Endothelial cell of umbilical vein (primary cell): ENCODE results near the gene PADI1. TPM values are rescaled to one million over a fixed set of nuclear protein-coding genes. Genes with fewer than 3 reads are reported as not detected.

Experiments used
- BruUV-seq: library from RNA; stranded (reverse); fragments of 400-500 nt; replicated peaks from 2 replicates; lab custom pipeline; 2021; lab: Mats Ljungman, UMichigan
- CTCF ChIA-PET: fragments of 300-600, 350-600 bp; sonication (Branson Sonifier 250); formaldehyde crosslinking; loops from one replicate; lab custom pipeline; 2021; ENCODE audit warnings: antibody characterized with exemption, inconsistent platforms; lab: Charles Lee
- POLR2A ChIA-PET: fragments of 300-600, 350-600 bp; sonication (Branson Sonifier 250); formaldehyde crosslinking; loops from one replicate; lab custom pipeline; 2021; ENCODE audit warnings: antibody characterized with exemption, inconsistent platforms; lab: Charles Lee
- DNase-seq: peaks from one replicate; pipeline ENCODE4 v3.0.0-alpha.2; 2011; ENCODE audit warnings: low read depth, low spot score
- FAIRE-seq: peaks from 2 replicates; lab custom pipeline; 2011; peaks lifted over from hg19 to GRCh38; lab: Jason Lieb, UNC
- H2AFZ ChIP-seq: 2 replicates; pipeline ENCODE4 v1.6.0; 2012; ENCODE audit warnings: low read depth, low read length, control low read depth, inconsistent platforms
- H3K27ac ChIP-seq: 2 replicates; pipeline ENCODE4 v1.5.1; 2011; ENCODE audit warnings: low read depth, mild to moderate bottlenecking, control low read depth, low read length, moderate library complexity; ENCODE audit not compliant: insufficient read depth
- H3K27me3 ChIP-seq, 2 experiments: 2 replicates each; pipeline versions ENCODE4 v1.6.0 to v1.6.1; 2011; ENCODE audit warnings: low read length in 2 of 2, mixed read lengths in 1 of 2; ENCODE audit not compliant: control insufficient read depth in 2 of 2, insufficient read depth in 2 of 2
- H3K36me3 ChIP-seq, 2 experiments: 2 replicates in 1 of 2; 3 replicates in 1 of 2; pipeline ENCODE4 v1.5.1; 2011; ENCODE audit warnings: low read length in 2 of 2, mild to moderate bottlenecking in 1 of 2, moderate library complexity in 1 of 2; ENCODE audit not compliant: control insufficient read depth in 2 of 2, insufficient read depth in 2 of 2; ENCODE audit errors: extremely low read depth in 1 of 2
- H3K4me1 ChIP-seq: 3 replicates; pipeline ENCODE4 v1.5.1; 2011; ENCODE audit warnings: mild to moderate bottlenecking, low read length; ENCODE audit not compliant: control insufficient read depth, insufficient read depth; ENCODE audit errors: extremely low read depth
- H3K4me2 ChIP-seq: 2 replicates; pipeline ENCODE4 v1.6.1; 2011; ENCODE audit warnings: low read length, control low read depth, mixed read lengths; ENCODE audit not compliant: insufficient read depth
- H3K4me3 ChIP-seq, 3 experiments: fragments of 200-600 bp in 1 of 3; sonication (generic), shearing (Covaris generic) in 1 of 3; replicated peaks in 1 of 3; 2 replicates each; pipeline ENCODE4 v1.5.1; 2011 to 2016; ENCODE audit warnings: control low read depth in 3 of 3, low read length in 3 of 3, mild to moderate bottlenecking in 2 of 3, inconsistent platforms in 1 of 3, low read depth in 1 of 3, moderate library complexity in 1 of 3; ENCODE audit not compliant: insufficient read depth in 1 of 3
- H3K79me2 ChIP-seq: 2 replicates; pipeline ENCODE4 v1.6.0; 2012; ENCODE audit warnings: low read length, inconsistent platforms; ENCODE audit not compliant: control insufficient read depth, insufficient read depth
- H3K9ac ChIP-seq: replicated peaks from 2 replicates; pipeline ENCODE3; 2011; ENCODE audit warnings: low read length, control low read depth; ENCODE audit not compliant: insufficient read depth; ENCODE audit errors: extremely low read depth
- H3K9me1 ChIP-seq: replicated peaks from 3 replicates; pipeline ENCODE4 v1.6.0; 2011; ENCODE audit warnings: mild to moderate bottlenecking, low read length; ENCODE audit not compliant: control insufficient read depth, insufficient read depth; ENCODE audit errors: extremely low read depth
- H3K9me3 ChIP-seq: replicated peaks from 2 replicates; pipeline ENCODE4 v1.5.1; 2012; ENCODE audit warnings: low read length, inconsistent platforms; ENCODE audit not compliant: control insufficient read depth, insufficient read depth
- H4K20me1 ChIP-seq: replicated peaks from 2 replicates; pipeline ENCODE3; 2011; ENCODE audit warnings: mild to moderate bottlenecking, low read length; ENCODE audit not compliant: control insufficient read depth, insufficient read depth; ENCODE audit errors: extremely low read depth
- CTCF ChIP-seq, 2 donors: IDR thresholded peaks; 1 replicate in 1 of 2; 2 replicates in 1 of 2; pipeline ENCODE4 v1.5.1; 2011; ENCODE audit warnings: low read length in 2 of 2, mild to moderate bottlenecking in 2 of 2, moderate library complexity in 2 of 2, control low read depth in 1 of 2, inconsistent platforms in 1 of 2, low read depth in 1 of 2; ENCODE audit not compliant: insufficient read depth in 1 of 2; ENCODE audit errors: extremely low read depth in 1 of 2
- EZH2 ChIP-seq: IDR thresholded peaks from 2 replicates; pipeline ENCODE4 v1.6.1; 2012; ENCODE audit warnings: borderline replicate concordance, low read depth, mild to moderate bottlenecking, moderate library complexity, low read length, inconsistent platforms; ENCODE audit not compliant: severe bottlenecking
- FOS ChIP-seq: IDR thresholded peaks from 2 replicates; pipeline ENCODE4 v1.6.1; 2011; ENCODE audit warnings: mild to moderate bottlenecking, low read length, moderate library complexity, borderline replicate concordance; ENCODE audit not compliant: insufficient read depth
- GATA2 ChIP-seq: IDR thresholded peaks from 2 replicates; pipeline ENCODE4 v1.7.0; 2011; ENCODE audit warnings: low read depth, mild to moderate bottlenecking, moderate library complexity, mixed read lengths, low read length; ENCODE audit not compliant: insufficient read length, insufficient read depth
- JUN ChIP-seq: IDR thresholded peaks from 2 replicates; pipeline ENCODE4 v1.6.1; 2011; ENCODE audit warnings: borderline replicate concordance, low read depth; ENCODE audit not compliant: insufficient read length, insufficient read depth
- MAX ChIP-seq: IDR thresholded peaks from 2 replicates; pipeline ENCODE4 v1.6.1; 2011; ENCODE audit not compliant: insufficient read depth, insufficient read length
- MYC ChIP-seq: IDR thresholded peaks from one replicate; pipeline ENCODE4 v1.6.1; 2011; ENCODE audit warnings: mild to moderate bottlenecking, low read depth, low read length
- POLR2A ChIP-seq: IDR thresholded peaks from 2 replicates; pipeline ENCODE4 v1.6.1; 2012; ENCODE audit warnings: low read depth, mild to moderate bottlenecking, control low read depth, low read length
- POLR2AphosphoS5 ChIP-seq: IDR thresholded peaks from 2 replicates; pipeline ENCODE4 v1.6.1; 2012; ENCODE audit warnings: low read depth, mild to moderate bottlenecking, control low read depth, low read length, moderate library complexity; ENCODE audit not compliant: insufficient read depth
- dilution Hi-C: fragments of 300-500 bp; cut with MboI; formaldehyde crosslinking; loops from one replicate; pipeline ENCODE4 v1.15.0; 2019; ENCODE audit warnings: low sequenced_read_pairs; ENCODE audit not compliant: extremely low pct_ligation_motif_present
- intact Hi-C: fragments of 100-400 bp; cut with micrococcal nuclease; formaldehyde crosslinking; loops from one replicate; pipeline ENCODE4 v1.10.0; 2022
- polyA plus RNA-seq, 4 experiments: library from polyadenylated mRNA; depleted of rRNA in 3 of 4; stranded (reverse) in 3 of 4; unstranded in 1 of 4; fragments of >200 nt; gene quantifications; 2 replicates each; pipeline versions ENCODE4 v1.2.1 to v1.2.3, GENCODE V29; 2011 to 2012; ENCODE audit warnings: missing spikeins in 1 of 4
- total RNA-seq: library from RNA; stranded (reverse); gene quantifications from 2 replicates; pipeline ENCODE4 v1.2.3, GENCODE V29; 2021

The PADI1 gene
- total and polyA plus RNA-seq, 2 donors (not counting 3 experiments of a cell fraction or from before 2014, with no cell fraction given): 0.01 TPM; not detected in 1

- POLR2A ChIA-PET: no interaction called here
- TF ChIP-seq GATA2 (no peak), MAX (no peak), POLR2A (no peak), EZH2 (no peak), FOS (no peak), POLR2AphosphoS5 (no peak), JUN (no peak), MYC (no peak), CTCF (IDR thresholded peaks at IDR 0.05; ENCODE audit: extremely low read depth in 1 of 2, insufficient read depth in 1 of 2, low read depth in 1 of 2, low read length in 2 of 2) (no peak)
- no TSS peak for BruUV-seq
- no peak overlapping the region for H3K4me2 ChIP-seq
- no peak overlapping the region for H3K9ac ChIP-seq
- H4K20me1 ChIP-seq: no peaks in the 10 kb centered on the region
- no peaks in the 10 kb centered on the region for H3K36me3 ChIP-seq
- no peak overlapping the region for H3K4me3 ChIP-seq
- no peaks in the 10 kb centered on the region for H3K27me3 ChIP-seq
- no peaks in the 10 kb centered on the region for H3K79me2 ChIP-seq
- no peaks in the 10 kb centered on the region for H3K4me1 ChIP-seq
- FAIRE-seq: no peak
- no peaks in the 10 kb centered on the region for H3K9me1 ChIP-seq
- no peak overlapping the region for H2AFZ ChIP-seq
- dilution Hi-C loops: no loop called here
- H3K27ac ChIP-seq: no peak overlapping the region
- H3K9me3 ChIP-seq: no peaks in the 10 kb centered on the region
- CTCF ChIA-PET: no interaction called here
- intact Hi-C loops: no loop called here
- DNase-seq: no peak
Observed at GRCh38 chr1:17188889-17189631, 15.9 kb upstream of the PADI1 start.
